HG03060 (cell line): ENCODE results near the gene PAQR7.
"Not testable (repeated sequence)": the region's sequence is repeated elsewhere in the genome, so short reads cannot be mapped to it uniquely, and the experiment has no call there.

Source experiments
- ATAC-seq: cut with Tn5 transposase; IDR thresholded peaks from one replicate; pipeline ENCODE4 v1.9.1; 2021; ENCODE audit warnings: low read depth, moderate number of reproducible peaks; ENCODE audit not compliant: unreplicated experiment

Gene PAQR7

DNA sequence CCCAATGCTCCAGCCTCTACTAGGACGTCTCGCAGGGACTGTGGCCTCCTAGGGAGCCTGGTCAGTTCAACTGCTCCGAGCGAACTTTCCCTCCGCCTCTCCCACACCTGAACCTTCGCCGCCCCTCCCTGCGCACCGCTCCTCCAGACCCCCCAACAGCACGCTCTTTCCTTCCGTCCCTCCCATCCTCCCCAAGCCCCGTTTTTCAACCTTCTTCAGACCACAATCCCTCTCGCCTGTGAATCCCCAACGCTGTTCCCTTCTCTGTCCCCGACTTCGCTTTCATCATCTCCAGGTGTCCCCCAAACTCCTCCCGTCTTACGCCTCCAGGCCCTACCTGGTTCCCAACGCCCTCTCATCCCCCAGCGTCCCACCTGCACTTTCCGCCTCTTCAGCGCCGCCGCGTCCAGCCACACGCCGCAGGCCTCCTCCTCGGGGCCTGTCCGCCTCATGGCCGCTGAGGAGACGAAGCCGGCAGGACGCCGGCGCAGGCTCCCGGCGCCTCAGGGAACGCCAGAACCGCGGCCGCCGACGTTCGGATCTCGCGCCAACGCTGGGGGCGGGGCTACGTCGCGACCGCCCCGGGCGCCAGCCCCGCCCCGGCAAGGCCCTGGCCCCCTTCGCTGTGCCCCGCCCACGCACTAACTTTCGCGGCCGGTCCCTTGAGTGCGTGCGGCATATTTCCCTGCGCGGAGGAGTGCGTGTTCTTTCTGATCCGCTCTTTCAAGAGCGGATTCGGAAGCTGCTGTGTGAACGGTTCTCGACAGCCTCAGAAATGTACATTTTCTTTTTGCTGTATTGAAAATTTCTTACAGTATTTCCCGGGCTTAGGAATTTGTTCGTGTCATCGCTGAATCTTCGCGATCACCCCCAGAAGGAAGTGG, 16.4 kb downstream of the PAQR7 start, which contains the start of gene AUNIP:
AUNIP (minus strand) TSS at position 552 of the 884 bp plus-strand sequence; CDS start at position 452, 100 bp downstream.
- no peak for ATAC-seq

DNA sequence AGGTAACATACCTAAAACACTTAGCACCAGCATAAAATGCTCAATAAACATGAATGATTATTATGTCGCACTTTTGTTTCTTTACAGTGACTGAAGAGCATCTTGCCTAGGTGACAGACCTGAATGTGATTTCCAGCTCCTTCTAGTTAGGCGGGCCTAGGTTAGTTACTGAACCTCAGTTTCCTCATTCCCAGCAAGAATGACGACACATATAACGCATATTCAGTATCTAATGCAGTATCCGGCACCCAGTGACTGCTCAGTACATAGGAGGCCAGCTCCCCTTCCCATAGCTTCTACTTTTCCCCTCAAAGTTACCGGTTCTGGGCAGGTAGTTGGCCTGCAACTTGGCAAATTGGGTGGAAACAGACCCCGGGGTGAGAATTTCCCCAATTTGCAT, 17.0 kb downstream of the PAQR7 start:
- no peak for ATAC-seq

DNA sequence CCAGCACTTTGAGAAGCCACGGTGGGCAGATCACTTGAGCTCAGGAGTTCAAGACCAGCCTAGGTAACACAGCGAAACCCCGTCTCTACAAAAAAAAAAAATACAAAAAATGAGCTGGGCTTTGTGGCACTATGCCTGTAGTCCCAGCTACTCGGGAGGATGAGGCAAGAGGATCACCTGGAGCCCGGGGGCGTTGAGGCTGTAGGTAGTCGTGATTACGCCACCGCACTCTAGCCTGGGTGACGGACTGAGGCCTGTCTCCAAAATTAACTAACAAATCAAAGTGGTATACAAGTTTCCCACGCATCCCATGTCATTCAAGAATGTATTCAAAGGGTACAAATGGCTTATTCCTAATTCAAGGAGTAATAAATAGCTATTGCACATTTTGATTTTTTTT, 18.7 kb downstream of the PAQR7 start:
- ATAC-seq, result no peak

DNA sequence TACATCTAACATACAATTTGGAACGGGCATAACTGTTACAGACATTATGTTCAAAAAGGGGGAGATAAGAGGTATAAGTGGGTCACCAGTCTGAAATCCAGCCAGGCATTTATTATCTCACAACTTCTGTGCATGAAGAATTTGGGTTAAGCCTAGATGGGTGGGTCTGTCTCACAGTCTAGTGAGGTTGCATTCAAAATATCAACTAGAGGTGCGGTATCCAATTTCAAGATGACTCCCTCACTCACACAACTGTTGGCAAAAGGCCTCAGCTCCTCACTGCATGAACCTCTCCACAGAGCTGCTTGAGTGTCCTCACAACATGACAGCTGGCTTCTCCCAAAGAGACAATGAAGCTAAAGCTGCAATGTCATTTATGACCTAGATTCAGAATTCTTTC, 21.0 kb downstream of the PAQR7 start:
- ATAC-seq, result no peak

DNA sequence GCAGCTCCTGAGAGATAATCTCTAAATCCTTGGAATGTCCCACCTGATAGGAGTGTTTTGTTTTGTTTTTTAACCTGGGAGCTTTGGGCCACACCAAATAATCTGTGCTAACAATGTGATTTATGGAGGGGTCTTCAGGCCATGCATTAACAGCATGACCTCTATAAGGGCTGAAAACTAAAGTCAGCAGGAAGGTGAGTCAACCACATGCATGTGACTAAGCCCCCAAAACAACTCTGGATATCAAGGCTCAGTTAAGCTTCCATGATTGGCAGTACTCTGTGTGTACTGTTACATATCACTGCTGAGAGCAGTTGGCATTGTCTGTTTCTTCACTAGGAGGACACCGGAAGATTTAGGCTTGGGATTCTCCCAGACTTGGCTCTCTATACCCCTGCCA, 27.0 kb downstream of the PAQR7 start:
- ATAC-seq, result no peak

DNA sequence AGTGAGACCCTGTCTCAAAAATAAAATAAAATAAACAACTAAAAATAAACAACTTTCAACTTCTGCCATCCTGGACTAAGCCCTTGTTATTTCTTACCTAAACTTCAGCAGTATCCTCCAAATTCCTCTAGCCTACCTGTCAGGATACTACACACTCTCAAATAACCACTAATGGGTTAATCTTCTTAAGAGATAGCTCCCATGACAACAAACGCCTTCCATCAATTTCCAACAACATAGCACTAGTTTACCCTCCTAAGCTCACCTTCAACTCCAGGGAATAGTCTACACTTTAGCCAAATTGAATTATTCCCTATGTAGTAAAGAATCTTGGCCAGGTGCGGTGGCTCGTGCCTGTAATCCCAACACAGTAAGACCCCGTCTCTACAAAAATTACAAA, 27.6 kb downstream of the PAQR7 start:
- no peak for ATAC-seq

DNA sequence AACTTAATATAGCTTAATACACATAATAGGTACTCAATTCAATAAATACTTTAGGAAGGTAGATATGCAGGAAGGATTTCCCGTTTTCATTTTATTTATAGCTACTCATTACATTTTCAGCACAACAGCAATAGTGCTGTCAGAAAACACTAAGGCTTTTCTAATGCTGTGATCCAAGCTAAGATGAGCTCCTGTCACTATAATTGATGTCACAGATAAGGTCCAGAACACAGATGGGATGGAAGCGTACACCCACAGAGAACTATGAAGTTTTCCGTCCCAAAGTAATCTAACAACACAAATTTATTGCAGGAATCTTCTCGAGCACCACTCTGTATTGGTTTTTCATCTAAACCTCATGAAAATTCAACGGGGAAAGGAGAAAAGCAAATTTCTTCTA, 29.8 kb downstream of the PAQR7 start:
- no peak for ATAC-seq

DNA sequence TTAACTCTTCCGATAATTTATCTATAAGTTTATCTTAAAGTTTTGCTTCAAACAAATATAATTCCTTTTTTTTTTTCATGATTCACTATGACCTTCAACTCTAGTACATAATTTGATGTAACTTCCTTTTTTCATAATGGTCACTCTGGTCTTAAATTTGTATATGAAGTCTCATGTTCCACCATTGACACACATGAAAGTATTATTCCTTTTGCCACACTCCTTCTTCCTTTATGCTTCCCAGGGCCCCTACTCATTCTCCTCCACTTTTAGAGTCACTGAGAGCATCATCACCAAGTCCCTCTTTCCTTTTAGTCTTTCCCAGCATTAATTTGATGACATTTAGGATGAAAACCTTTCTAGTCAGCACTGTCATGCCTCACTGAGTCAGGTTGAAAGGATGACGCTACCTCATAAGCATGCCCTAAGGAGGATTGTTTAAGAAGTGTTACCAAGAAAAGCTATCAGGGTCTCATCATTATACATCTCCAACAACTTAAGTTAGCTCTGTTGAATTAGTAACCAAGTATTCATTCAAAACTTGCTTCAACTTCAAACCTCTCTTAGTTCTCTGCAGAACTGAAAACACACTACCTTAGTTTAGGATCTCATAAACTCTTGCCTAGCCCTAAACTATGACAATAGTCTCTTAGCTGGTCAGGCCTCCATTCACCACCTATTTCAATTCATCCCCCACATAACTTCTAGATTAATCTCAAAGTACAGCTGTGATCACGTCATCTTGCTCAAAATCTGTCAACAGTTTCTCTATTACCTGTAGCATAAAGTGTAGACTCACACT, 30.8 kb downstream of the PAQR7 start:
- ATAC-seq, result no peak

DNA sequence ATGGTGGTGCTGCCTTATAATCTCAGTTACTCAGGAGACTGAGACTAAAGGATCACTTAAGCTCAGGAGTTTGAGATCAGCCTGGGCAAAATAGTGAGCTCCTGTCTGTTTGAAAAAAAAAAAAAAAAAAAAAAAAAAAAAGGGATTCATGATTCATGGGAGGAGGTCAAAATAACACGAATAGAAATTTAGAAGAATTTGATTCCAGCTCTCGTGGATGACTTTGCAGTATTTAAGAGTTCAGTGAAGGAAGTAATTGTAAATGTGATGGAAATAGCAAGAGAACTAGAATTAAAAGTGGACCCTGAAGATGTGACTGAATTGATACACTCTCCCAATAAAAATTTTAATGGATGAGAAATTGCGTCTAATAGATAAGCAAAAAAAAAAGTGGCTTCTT, 32.0 kb downstream of the PAQR7 start:
- no peak for ATAC-seq

DNA sequence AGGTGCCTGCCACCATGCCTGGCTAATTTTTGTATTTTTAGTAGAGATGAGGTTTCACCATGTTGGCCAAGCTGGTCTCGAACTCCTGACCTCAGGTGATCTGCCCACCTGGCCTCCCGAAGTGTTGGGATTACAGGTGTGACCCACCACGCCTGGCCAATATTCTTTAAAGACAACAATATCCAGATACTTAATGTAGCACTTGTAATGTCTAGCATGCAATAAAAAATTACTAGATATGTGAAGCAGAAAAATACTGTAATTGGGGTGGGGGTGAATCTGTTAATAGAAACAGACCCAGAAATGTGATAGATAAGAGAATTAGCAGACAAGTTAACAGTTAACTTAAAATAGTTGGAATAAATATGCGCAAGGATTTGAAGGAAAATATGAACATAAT, 35.7 kb downstream of the PAQR7 start:
- ATAC-seq, result not testable (repeated sequence)

DNA sequence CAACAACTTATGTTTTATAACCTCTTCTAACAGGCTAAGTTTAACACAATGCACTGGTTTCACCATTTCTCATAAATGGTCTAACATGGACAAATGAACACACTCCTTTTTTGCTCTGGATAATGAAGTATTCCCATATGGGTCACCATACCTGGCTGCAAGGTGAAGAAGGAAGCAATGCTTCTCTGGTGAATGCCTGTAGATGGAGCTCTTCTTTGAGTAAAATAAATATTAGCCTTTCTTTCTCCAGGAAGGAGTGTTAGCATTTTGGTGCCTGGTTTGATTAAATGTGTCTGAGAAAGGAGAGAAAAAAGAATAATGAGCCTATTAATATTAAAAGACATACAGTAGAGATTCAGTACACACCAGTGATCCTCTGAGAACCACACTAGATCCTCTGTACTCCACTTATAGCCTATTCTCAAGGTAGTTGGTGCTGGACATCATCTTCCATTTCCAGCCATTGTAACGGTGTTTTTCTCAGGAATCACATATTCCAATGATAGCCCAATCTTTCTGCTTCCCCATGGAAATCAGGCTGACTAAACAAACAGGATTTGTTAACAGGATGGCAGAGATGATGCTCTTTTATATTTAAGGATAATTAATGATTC, 38.1 kb downstream of the PAQR7 start:
- ATAC-seq, result no peak

DNA sequence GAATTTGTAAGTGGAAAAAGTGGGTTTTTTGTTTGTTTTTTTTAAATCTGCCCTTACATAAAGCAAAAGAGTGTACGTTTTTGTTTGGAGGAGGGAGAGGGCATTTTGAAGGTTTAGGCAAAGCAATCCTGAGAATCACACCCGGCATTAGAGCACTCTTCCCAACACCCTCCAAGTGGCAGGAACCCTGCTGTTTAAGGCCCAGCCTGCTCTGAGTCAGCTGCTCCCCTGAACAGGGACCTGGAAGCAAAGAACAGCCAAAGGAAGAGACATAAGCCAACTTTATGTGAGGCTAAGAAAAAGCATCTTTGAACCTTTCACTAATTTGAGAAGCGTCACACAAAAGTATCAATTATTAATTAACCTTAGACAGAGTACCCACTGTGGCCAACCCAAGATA, 38.8 kb downstream of the PAQR7 start:
- ATAC-seq, result no peak

DNA sequence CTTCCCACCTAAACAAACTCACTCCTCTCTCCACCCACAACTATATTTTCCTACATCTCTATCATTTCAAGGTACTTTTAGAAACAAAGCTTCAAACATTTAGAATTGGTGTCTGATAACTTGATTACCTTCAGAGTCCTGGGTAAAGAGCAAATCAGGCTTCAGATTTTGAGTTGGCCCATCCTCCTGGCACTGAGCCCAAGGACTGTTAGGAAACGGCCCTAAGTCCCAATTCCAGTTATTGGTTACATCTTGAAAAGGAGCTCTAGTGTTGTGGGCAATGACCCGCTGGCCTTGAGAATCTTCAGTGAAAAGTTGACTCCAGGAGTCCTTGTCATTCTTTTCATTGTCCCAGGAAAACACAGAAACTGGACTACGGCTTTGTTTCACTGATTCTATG, 40.6 kb downstream of the PAQR7 start:
- ATAC-seq, result no peak

DNA sequence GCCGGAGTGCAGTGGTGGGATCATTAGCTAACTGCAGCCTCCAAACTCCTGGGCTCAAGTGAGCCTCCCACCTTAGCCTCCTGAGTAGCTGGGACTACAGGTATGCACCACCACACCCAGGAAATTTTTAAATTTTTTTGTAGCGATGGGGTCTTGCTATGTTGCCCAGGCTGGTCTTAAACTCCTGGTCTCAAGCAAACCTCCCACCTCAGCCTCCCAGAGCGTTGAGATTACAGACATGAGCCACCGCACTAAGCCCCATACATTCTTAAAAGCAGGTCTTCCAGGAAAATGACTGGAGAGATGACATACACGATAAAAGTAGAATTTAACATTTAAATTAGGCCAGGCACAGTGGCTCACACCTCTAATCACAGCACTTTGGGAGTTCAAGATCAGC, 42.4 kb downstream of the PAQR7 start:
- ATAC-seq, result no peak

DNA sequence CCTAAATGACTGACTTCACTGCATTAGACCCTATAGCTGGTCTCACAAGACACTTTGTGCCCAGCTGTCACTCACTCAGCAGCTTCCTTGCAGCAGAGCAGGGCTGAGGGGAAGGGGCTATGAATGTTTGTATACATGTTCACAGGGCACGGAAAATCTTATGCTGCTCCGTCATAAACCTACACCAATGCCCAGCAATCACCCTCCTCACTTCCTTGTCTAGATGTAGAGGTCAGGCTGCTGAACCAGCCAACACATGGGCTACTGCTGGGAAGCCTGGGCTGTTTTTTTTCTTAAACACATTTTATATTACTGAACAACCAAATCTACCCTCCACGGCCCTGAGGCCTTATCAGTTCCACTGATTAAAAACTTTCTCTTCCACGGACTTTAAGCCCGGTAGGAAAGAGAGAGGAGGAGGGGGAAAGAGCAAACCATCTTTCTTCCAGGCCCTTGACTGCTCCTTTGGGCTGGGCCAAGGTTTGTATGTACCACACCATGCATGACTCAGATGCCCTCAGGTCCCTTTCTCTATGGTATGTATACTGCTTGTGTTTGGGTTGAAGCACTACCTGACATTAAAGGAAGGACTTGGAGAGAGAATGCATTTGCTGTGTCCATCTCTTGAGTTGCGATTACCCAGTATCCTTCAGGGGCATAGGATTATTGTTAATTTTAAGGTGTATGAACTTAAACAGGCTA, 43.0 kb downstream of the PAQR7 start:
- no peak for ATAC-seq

DNA sequence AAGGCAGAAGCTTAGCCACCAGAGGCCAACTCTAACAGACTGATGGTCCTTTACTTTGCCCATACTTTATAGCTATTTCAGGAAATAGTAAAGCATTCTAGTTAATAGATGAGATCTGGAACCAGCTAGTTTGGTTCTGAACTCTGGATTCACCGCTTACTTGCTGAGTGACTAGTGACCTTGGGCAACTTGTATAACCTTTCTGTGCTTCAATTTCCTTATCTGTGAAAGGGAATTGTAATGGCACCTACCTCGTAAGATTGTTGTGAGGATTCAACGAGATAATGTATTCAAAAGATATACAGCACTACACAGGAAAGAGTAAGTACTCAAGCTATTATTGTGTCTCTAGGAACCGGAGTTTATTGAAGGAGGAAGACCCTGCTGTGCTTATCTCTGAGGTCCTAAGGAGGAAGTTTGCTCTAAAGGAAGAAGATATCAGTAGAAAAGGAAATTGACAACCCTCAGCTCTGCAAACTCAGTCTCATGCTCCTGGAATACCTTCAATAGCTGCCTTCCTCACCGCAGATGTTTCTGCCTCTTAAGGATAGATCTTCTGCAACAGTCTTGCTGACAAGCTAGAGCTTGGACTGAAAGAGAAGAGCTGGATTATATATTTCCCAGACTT, 43.8 kb downstream of the PAQR7 start:
- ATAC-seq, result no peak

DNA sequence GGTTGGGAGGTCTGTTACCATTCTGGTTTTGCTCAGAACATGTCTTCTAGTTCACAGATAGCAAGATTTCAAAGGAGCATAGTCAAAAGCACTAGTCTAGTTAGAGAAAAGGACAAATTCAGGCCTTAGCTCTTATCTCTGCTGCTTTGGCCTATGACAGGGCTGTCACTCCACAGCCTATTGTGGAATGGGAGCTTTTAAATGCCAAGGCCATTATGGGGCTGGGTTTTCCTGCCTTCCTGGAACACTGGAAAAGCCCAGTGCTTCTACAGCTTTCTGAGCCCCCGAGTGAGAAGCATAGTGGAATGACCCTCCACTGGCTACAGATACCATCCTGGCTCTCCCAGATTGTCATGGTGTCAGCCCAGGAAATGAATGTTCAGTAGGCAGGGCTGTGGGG, 46.5 kb downstream of the PAQR7 start:
- no peak for ATAC-seq

DNA sequence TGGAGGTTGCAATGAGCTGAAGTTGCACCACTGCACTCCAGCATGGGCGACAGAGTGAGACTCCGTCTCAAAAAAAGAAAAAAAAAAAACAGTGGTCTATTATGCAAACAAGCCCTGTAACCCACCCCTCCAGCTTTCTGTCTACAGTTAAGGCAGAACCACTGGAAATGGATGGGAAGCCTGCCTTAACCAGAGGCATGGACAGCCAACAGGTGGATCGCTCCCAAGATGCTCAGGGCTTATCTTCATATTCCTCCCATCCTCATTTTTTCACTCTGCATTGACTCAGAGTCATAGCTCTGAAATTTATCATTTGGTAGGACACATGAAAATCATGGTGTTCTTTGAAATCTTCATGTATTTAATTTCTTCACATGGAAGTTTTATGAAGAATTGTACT, 47.0 kb downstream of the PAQR7 start:
- ATAC-seq, result no peak

DNA sequence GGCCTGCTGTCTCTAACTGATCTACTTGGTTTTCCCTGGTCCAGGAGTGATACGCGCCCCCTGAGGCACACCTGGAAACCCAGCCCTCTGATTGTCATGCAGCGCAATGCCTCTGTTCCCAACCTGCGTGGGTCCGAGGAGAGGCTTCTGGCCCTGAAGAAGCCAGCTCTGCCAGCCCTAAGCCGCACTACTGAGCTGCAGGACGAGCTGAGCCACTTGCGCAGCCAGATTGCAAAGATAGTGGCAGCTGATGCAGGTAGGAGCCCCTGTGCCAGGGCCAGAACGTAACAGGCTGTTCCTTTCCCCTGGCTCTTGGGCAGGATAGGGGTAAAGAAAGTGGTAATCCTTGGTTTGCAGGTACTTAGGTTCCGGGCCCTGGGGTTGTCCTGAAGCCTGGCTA, 48.9 kb downstream of the PAQR7 start:
- no peak for ATAC-seq

DNA sequence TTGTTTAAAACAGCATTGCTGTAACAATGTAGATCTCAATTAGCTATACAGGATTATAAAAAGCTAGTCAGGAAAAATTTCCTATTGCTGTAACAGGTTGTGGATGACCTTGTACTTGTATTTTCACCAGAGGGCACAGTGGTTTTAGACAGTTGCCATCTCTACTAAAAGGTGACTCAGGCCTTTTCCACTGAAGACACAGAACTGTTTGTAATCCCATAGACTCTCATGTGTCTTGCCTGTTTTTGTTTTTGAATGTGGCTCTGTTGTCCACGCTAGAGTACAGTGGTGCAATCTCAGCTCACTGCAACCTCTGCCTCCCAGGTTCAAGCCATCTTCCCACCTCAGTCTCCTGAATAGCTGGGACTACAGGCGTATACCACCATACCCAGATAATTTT, 49.9 kb downstream of the PAQR7 start:
- no peak for ATAC-seq
